ENCODE data around the gene NACC2.

Gene NACC2

DNA sequence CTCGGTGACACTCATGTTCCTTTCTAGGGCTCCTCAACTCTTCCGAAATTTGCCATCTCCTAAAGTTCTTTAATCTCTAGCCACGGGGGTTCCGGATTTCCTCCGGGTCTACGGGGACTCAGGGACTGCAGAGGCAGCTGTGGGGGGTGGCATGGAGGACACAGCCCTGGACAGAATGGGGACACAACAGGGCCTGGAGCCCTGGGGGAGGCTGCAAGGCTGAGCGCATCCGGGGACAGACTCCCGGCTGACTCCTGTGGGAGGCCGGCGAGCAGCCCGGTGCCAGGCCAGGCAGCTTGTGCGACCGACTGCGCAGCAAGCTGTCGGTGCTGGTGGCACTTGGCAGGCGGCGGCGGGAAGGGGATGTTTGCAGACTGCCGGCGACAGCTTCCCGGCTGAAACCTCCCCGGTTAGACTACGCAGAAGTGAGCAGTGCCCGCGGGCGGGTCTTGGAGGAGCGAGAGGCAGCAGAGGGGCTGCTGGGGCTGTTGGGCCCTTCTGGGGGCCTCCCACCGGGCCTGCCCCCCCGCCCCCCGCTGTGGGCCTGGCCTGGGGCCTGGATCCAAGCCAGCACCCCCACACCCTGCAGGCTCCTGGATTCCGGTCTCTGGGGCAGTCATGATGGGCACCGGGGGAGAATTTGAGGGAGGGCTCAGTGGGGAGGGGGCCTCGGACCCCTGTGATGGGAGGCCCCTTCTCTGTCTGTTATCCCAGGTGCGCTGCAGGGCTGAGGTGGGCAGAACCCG is 105.2 kb downstream of the NACC2 start:
- DNase-seq = peak in 1 of 2 donors; percentile 24

DNA sequence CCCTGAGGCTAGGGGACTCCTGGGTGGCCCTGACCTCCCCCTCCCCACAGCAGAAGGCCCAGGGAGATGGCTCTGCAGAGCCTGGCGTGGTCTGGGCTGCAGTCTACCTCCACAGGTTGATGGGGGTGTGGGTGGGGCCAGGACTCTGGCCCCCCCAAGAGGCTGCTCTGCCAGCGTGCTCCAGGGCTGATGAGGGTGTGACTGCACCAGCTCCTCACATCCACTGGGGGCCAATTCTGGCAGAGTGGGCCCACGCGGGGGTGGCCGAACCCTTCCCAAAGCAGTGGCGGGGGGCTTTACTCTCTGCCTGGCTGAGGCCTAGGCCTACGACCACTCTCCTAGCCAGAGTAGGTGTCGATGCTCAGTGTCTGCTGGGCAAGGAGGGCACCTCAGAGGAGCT is 105.9 kb downstream of the NACC2 start:
- no peak for DNase-seq

DNA sequence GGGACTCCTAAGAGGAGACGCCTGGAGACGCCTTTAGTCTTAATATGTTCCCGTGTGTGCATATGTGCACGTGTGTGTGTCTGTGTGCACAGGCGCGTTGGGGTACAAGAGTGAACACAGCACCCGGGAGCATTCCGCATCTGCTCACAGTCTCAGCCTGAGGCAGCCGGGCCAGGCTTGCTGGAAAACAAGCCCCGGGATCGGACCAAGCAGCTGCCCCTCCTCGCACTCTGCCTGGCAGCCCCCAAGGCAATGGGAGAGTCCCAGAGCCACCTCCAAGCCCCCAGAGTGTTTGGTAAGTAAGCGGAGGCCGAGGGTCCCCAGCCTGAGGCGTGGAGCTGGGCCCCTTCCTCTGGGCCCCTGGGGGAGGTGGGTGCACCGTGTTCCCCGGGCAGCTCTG is 106.6 kb downstream of the NACC2 start:
- DNase-seq = no peak

DNA sequence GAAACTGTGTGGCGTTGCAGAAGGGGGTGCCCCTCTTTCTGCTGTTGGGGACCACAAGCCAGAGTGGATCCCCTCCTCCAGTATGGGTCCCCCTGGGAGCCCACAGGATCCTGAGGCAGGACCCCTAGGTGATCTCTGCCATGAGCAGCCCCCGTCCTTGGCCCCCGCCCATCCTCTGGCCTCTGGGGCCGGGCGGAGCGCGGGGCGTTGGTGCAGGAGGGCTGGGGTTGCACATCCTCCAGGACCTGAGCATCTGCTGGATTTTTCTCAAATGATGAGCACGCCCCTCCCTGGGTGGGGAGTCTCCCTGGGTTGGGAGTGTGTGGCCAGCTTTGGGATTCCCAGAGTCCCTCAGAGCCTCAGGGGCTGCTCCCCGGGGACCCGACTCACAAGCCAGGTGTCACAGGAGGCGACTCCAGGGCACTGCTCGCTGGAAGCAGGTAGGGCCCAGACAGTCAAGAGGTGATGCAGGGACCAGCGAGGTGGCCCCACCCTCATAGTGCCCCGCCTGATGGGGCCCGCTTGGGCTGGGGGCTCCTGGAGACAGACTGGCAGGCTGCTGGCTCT is 107.2 kb downstream of the NACC2 start:
- DNase-seq = no peak

DNA sequence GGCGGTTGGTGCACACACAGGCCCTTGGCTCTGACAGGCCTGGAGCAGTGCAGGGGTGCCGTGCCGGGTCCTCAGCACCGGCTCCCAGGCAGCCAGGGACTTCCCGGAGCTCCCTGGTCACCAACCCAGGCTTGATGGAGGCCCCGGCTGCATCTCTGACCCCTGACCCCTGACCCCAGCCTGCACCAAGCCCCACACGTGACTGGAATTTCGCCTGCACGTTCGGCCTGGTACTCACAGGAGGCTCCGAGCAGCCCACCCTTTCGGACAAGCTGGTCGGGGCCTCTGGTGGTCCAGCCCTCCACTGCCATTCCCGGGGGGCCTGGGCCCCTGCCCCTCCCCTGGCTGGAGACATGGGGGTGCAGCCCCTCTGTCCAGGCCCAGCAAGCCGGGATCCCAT is 108.5 kb downstream of the NACC2 start:
- no peak for DNase-seq

DNA sequence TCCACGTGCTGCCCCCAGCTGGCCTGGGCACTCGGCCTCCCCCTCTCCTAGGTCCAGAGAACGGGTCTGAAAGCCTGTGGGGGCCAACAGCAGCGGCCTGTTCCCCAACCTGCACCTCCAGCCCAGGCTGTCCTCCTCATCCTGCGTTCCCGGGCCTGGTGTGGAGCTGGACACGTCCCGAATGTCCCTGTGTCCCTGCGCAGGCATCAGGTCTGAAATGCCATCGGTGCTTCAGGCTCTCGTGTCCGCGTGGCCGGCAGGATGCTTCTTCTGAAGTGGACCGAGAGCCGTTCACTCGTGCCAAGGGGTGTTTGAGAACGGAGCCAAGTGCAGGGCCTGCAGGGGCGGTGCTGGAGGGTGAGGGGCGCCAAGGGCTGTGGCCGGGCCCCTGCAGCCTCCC is 109.2 kb downstream of the NACC2 start:
- no peak for DNase-seq

DNA sequence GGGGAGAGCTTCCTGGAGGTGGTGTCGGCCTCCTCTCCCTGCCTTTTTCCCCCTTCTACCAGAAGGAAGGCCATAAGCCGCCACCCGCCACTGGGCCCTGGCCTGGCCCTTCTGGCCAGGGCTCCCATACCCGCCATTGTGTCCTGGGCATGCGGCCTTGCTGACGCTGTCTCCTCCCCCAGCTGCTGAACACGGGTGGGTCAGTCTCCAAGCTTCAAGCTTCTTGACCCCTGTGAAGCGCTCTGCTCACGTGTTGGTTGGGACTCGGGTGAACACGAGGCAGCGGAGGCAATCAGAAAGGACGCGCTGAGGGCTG is 109.7 kb downstream of the NACC2 start:
- no peak for DNase-seq

DNA sequence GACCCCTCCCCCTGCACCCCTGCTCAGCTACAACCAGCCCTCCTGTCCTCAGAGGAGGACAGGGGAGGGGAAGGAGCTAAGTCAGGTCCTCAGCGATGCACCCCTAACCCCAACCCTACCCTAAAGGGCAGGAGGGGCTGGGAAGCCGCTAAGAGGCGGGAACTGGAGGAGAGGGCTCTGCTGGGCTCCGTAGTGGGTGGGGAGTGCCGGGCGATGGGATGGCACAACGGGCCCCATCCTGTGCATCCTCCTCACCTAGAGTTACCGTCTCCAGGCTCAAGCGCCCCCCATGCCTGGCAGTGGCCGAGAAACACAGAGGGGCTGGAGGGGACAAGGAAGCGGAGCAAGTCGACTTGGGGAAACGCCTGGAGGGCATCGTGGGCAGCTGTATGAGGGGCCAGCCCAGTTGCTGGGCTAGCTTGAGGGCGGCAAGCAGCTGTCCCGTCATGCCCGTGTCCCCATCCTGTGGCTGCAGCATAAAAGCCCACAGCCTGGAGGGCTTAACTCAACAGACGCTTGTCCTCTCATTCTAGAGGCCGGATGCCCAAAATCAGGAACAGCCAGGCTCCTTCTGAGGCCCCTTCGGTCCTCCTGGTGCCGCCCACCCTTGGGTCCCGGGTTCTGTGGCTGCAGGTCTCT is 110.9 kb downstream of the NACC2 start:
- DNase-seq = no peak

DNA sequence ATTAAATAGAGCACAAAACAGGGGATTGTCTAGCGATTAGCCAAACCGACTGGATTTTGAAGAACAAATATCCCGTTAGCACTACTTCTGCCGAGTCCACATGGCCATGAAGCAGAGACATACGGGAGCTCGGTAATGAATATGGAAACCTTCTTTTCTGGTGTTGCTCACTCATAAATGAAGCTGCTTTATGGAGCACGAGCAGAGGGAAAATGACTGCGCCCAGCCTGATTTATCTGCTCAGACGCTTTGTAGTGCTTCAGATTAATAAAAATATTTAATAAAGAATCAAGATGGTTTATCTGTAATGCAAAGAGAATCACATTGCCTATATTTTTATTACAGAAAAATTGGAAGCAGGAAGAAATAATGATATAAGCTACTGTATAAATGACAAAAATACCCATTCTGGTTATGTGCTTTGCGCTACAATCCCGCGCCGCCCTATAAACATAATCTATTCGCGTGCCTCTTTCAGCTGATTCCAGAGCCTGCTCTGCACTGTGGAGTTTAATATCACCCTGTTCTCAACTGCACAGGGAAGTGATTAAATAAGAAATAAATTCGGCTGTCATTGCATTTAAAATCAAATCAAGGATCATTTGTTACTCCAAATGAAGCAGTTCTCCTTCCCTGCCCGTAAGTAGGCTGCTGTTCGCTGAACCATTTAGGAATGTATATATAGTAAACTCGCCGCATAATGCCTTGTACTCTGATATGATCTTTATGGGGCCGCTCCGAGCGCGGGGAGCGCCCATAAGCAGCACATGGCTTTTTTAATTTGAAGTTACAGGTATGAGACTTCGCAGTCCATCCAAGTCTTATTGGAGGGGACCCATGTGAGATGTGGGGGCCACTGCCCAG is 111.6 kb downstream of the NACC2 start:
- DNase-seq = no peak

DNA sequence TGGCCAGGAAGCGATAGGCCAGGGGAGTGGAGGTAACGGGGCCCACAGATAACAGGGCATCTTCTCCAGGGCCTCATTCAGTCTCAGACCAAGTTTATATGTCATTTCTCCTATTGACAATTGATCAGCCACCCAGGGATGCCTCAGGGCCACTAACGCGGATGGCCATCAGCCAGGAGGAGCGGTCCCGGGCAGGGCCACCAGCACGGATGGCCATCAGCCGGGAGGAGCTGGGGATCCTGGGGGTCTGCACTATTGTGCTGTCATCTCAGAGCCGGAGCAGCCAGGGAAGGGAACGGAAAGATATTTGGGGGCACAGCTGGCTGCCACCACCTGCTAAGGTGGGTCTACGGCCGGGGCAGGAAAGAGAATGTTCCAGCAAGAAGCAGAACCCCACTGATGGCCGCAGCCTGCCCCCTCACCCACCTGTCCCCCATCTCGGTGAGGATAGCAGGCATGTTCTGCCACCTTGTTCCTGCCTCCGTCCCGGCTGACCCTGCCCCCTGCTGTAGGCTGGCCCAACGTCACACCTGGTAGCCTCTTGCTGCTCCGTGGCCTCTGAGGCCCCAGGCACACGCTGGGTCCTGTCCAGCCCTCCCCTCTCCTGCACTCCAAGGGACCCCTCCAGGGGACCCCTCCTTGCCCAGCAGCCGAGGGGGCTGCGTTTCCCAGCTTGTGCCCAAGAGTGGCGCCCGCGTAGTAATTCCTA is 112.4 kb downstream of the NACC2 start:
- DNase-seq = no peak

DNA sequence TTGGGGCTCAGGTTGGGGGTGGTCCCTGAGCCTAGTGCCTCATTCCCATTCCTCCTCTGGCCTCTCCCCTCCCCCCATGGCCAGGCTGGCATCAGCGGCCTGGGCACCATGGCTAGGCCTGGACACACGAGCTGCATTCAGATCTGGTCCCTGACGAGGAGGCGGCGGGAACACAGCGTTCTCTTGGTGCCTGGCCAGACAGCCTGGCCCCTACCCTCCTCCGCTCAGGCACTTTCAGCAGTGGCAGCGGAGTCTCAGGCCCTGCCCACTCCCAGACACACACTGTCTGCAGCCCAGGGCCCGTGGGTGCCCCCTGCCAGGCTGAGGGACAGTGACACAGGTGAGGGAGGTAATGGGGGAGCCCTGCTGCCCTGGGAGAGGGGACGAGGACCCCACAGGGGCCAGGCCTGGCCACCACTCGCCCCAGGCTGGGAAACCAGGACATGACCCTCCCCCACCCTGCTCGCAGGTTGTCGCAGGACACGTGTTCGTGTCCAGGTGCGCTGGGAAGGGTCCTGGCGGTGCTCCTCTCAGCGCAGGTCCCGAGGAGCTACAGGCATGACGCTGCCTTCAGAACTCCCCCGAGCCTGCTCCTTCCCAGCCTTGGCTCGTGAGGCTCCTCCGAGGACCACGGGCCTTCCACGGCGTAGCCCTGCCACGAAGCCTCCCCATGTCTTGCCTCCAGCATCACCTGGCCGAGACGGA is 114.0 kb downstream of the NACC2 start:
- DNase-seq = no peak

DNA sequence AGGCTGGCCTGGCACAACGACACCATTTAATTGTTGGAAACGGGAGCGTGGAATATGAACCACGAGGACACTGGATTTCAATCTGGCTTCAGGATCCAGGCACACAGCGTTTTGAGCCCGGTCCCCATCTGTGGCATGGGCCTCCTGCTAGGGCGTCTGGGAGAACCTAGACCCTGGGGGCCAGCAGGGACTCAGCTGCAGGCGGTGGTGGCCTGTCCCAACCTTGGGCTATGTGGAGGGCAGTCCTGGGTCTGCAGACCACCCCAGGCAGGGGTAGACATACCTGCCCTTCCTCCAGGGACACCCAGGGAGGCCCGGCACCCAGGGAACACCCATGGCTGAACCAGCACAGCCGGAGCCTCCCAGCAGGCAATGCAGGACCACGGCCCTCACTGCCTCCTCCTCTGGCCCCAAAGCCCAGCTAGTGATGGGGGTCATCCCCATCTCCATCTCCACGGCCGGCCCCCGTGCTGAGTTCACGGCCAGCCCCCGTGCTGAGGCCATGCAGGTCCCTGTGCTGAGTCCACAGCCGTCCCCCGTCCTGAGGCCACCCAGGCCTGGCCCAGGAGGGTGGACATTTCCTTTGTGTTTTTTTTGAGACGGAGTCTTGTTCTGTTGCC is 115.4 kb downstream of the NACC2 start:
- DNase-seq = no peak

DNA sequence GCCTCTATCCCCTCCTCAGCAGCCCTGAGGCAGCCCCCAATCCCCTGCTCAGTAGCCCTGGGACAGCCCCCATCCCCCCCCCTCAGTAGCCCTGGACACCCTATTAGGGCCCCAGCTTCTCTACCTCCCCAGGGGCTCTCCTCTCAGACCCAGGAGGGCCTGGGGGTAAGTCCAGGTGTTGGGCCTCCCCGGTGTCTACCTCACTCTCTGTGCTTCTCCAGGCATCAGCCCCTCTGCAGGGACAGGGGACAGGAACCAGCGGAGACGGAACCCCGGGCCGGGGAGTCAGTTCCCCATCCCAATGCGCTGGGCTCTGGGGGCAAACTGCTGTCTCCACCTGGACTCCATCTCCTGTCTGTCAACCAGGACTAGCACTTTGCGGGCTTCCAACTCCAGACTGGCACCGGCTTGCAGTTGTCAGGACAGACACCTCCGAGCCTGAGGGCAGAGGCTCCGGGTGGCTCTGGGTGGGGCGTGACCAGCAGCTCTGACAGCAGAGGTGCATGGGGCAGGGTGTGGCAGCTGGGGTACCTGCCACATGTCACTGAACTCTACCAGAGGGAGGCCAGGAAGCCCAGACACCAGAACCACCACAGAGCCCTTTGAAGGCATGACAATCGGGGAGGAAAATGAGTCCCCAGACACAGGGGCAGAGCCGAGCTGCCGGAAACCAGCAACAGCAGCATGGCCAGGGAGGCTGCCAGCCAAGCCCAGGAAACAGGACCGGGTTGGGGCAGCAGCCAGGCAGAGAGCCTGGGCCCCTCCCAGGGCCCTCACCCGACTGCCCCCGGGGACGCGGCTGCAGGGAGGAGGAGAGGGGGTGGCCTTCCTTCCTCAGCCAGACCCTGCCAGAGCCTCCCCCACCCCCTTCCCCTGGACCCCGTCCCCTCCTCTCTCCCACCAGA is 116.2 kb downstream of the NACC2 start:
- peak in 1 of 2 donors; percentile 43 for DNase-seq

DNA sequence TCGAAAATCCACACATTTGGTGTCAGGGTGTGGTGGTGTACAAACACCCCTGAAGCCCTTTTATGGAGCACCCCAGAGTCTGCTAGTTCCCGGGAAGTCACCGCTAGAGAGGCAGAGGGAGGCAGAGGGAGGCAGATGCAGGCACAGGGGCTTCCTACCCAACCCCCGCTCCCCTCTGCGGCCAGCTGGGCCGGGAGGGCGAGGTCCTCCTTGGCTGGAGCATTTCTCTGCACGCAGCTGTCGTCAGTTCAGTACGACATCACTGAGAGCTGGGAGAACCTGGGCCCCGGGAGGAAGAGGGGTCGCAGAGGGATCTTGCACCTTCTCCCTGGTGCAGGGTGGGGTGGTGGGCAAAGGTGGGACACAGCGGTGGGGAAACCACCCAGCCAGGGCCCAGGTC is 118.1 kb downstream of the NACC2 start:
- no peak for DNase-seq

DNA sequence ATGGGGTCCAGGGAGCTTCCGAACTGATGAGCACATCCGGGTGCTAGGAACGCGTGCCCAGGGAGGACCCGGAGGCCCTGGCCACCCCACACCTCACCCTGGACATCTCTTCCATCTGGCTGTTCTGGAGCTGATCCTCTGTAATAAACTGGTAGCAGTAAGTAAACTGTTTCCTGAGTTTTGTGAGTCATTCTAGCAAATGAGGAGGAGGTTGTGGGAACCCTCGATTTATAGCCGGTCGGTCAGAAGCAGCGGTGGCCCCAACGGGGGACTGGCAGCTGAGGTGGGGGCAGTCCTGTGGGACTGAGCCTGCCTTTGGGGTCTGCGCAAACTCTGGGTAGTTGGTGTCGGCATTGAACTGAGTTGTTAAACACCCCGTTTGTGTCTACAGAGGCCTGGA is 118.6 kb downstream of the NACC2 start:
- DNase-seq = no peak

DNA sequence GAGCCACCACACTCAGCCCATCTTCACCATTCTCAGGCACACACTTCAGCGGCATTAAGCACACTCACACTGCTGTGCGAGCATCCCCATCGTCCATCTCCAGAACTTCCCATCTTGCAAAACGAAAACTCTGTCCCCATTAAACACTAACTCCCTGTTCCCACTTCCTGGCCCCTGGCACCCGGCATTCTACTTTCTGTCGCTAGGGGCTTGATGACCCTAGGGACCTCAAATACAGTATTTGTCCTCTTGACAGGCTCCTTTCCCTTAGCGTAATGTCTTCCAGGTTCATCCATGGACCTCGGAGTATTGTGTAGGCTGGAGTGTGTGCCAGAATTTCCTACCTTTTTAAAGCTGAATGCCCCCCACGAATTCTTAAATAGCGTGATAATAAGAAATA is 119.3 kb downstream of the NACC2 start:
- no peak for DNase-seq

DNA sequence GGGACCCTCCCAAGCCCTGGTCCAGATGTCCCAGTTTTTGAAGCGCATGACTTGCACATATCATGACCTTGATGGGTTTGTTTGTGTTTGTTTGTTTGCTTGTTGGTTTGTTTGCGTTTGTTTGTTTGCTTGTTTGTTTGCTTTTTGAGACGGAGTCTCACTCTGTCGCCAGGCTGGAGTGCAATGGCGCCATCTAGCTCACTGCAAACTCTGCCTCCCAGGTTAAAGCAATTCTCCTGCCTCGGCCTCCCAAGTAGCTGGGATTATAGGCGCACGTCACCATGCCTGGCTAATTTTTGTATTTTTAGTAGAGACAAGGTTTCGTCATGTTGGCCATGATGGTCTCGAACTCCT is 120.9 kb downstream of the NACC2 start:
- DNase-seq = no peak

DNA sequence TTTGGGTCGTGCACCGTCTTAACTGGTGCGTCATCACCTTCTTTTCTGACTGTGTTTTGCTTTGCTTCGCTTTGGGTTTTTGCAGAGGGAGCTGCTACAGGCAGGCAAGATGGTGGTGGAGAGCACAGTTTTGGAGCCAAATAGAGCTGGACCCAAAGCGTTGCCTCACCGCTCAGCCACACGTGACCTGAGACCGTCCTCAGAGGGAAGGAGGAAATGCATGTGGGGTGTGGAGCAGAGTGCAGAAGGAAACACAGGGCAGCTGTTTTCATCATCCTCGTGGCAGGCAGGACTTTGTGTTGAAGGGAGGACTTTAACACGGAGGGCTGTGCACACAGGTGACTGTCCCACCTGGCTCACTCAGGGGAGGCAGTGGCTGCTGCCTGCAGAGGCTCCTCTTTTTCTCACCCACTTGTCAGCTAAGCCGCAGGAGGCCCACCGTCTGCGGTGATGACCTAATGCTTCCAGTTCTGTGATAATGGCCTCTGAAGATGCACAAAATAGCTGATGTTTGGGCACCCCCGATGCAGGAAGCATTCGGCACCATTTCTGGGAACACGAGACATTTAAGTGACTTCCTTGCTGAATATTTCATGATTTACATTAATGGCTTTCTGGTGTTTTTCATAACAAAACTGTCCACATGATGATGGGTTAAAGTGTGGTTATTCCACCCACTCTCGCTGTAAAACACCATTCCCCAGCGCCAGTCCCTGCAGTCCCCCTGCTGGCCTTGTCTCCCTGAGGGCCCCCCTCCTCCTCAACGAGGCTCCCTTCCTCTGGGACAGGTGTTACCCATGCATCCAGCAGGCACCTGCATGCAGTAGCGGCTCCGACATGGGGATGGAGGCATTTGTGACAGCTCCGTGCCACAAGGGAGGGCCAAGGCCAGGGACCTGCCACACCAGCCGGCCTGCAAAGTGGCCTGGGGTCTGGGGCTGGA is 121.5 kb downstream of the NACC2 start:
- DNase-seq = no peak

DNA sequence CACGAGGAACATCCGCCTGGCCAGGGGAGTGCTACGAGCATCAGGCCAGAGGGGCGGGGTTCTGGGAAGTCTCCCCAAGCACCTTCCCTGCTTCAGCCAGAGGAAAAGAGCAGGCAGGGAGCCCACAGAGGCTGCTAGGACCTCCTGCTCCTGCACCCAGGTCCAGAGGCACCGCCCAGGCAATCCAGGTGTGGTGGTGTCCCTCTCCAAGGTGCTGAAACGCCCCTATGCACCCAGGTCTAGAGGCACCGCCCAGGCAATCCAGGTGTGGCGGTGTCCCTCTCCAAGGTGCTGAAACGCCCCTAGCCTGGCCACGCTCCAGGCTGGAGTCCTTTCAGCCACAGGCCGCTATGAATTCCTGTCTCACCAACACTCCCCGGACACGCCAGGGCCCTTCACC is 123.2 kb downstream of the NACC2 start:
- DNase-seq = peak in 1 of 2 donors; percentile 33
